Measurements from ENCODE around the gene SDCBP2.

DNA sequence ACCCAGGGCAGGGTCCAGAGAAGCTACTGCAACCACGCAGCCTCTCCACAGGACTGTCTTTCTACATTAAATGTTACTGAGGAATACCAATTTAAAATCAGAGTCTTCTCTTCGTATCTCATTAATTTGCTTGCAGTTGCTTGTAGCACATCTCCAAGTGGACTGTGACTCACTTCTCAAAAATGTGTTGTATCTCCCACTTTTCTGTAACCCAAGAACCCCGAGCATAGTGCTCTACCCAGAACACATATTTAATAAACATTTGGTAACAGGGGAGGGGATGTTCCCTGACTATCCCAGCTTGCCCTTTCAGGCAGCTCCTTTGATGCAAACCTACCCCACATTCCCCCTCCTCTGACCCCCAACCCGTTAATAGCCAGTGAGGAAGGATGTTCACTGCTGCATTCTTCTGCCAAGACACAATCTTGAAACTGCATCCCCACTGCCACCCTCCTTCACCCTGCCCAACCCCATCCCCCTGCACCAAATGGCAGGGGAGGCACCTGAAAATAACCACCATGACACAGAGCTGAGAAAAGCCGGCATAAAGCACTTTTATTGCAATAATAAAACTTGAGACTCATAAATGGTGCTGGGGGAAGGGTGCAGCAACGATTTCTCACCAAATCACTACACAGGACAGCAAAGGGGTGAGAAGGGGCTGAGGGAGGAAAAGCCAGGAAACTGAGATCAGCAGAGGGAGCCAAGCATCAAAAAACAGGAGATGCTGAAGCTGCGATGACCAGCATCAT lies 39.7 kb upstream of the SDCBP2 start:
- TF ChIP-seq POLR2A (IDR thresholded peaks at IDR 0.05) (no peak), CTCF (IDR thresholded peaks at IDR 0.05) (no peak)
